Amniotic epithelial cell (primary cell): ENCODE data around the gene MXD3.
"Not testable (repeated sequence)": the region's sequence is repeated elsewhere in the genome, so short reads cannot be mapped to it uniquely, and the experiment has no call there.

Experiments
- DNase-seq: peaks from one replicate; pipeline ENCODE4 v3.0.0-alpha.2; 2010; ENCODE audit warnings: low read depth

Gene MXD3

GRCh38 chr5:177319913-177320588 is 8.4 kb upstream of the MXD3 start:
- no peak for DNase-seq

GRCh38 chr5:177317959-177318377 is 6.3 kb upstream of the MXD3 start:
- DNase-seq, result peak; percentile 74

GRCh38 chr5:177316005-177316404 is 4.3 kb upstream of the MXD3 start:
- DNase-seq, result no peak

- no peak for DNase-seq
These were observed 3.7 kb upstream of the MXD3 start for GRCh38 chr5:177315411-177315810.

- no peak for DNase-seq
These were observed 3.0 kb upstream of the MXD3 start for GRCh38 chr5:177314376-177315342.

- no peak for DNase-seq
These were observed 2.0 kb upstream of the MXD3 start for GRCh38 chr5:177313561-177314259.

- DNase-seq, result no peak
These were observed 1.0 kb upstream of the MXD3 start for GRCh38 chr5:177312649-177313181.

GRCh38 chr5:177311392-177311722 is 341 bp downstream of the MXD3 start:
- DNase-seq, result no peak

- DNase-seq, result no peak
These were observed 824 bp downstream of the MXD3 start for GRCh38 chr5:177310757-177311391.

GRCh38 chr5:177310332-177310731 is 1.4 kb downstream of the MXD3 start:
- DNase-seq, result no peak

GRCh38 chr5:177309351-177310191 is 2.1 kb downstream of the MXD3 start:
- peak; percentile 57 for DNase-seq

GRCh38 chr5:177308740-177309139 is 3.0 kb downstream of the MXD3 start:
- DNase-seq, result no peak

- DNase-seq, result no peak
These were observed 3.9 kb downstream of the MXD3 start for GRCh38 chr5:177307544-177308363.

- peak; percentile 88 for DNase-seq
These were observed 4.8 kb downstream of the MXD3 start for GRCh38 chr5:177306674-177307543.

GRCh38 chr5:177306103-177306640 is 5.5 kb downstream of the MXD3 start:
- not testable (repeated sequence) for DNase-seq

- DNase-seq, result peak; percentile 58
These were observed 7.1 kb downstream of the MXD3 start for GRCh38 chr5:177304392-177305119.

GRCh38 chr5:177303925-177304391 is 7.7 kb downstream of the MXD3 start:
- no peak for DNase-seq
